PC-3 (cell line): ENCODE data around the gene MEGF6.

Experiments
- CTCF ChIP-seq: fragments of 300-600 bp; sonication (generic); conservative IDR thresholded peaks from 2 replicates; pipeline ENCODE4 v1.5.1; 2017; ENCODE audit warnings: antibody characterized with exemption, low read depth, mild to moderate bottlenecking, low read length
- EZH2phosphoT487 ChIP-seq: fragments of 300-600 bp; sonication (generic); IDR thresholded peaks from 2 replicates; pipeline ENCODE4 v1.6.1; 2018; ENCODE audit warnings: mild to moderate bottlenecking, antibody characterized with exemption, low read length, borderline replicate concordance

GRCh38 chr1:3466366-3467075, 144.8 kb downstream of the MEGF6 start:
- TF ChIP-seq EZH2phosphoT487 (no peak), CTCF (no peak)
